GM06990 (cell line): ENCODE data around the gene NDUFB8.

Experiments
- DNase-seq: peaks from one replicate; pipeline ENCODE4 v3.0.0-alpha.2; 2011; ENCODE audit not compliant: insufficient read length; ENCODE audit errors: extremely low read depth
- H3K27me3 ChIP-seq: replicated peaks from 2 replicates; pipeline ENCODE4 v1.6.0; 2011; ENCODE audit warnings: low read length; ENCODE audit not compliant: control insufficient read depth, insufficient read depth
- H3K36me3 ChIP-seq: 2 replicates; pipeline ENCODE4 v1.5.1; 2011; ENCODE audit warnings: low read length; ENCODE audit not compliant: control insufficient read depth, insufficient read depth
- H3K4me3 ChIP-seq: replicated peaks from 2 replicates; pipeline ENCODE4 v1.5.1; 2011; ENCODE audit warnings: low read depth, mild to moderate bottlenecking, control low read depth, low read length
- CTCF ChIP-seq: IDR thresholded peaks from 2 replicates; pipeline ENCODE4 v1.5.1; 2011; ENCODE audit warnings: low read length, control low read depth, mild to moderate bottlenecking, inconsistent platforms; ENCODE audit not compliant: insufficient read depth, poor library complexity, severe bottlenecking

Gene NDUFB8

GRCh38 chr10:100479037-100479436 lies 50.6 kb downstream of the NDUFB8 start:
- Histone ChIP-seq H3K36me3 (no peaks in the 10 kb centered on the region), H3K27me3 (0 out of 2 replicates have a peak, but pooled peaks cover 2% of the 10 kb centered on the region), H3K4me3 (no peak overlapping the region)
- no peak for TF ChIP-seq CTCF
- DNase-seq: no peak

GRCh38 chr10:100477970-100478369 lies 51.7 kb downstream of the NDUFB8 start:
- Histone ChIP-seq H3K4me3 (no peak overlapping the region), H3K27me3 (0 out of 2 replicates have a peak, but pooled peaks cover 2% of the 10 kb centered on the region), H3K36me3 (no peaks in the 10 kb centered on the region)
- DNase-seq: no peak
- no peak for TF ChIP-seq CTCF
